ENCODE data around the gene THEMIS2.
"Not testable (repeated sequence)": the region's sequence is repeated elsewhere in the genome, so short reads cannot be mapped to it uniquely, and the experiment has no call there.

THEMIS2 gene

DNA sequence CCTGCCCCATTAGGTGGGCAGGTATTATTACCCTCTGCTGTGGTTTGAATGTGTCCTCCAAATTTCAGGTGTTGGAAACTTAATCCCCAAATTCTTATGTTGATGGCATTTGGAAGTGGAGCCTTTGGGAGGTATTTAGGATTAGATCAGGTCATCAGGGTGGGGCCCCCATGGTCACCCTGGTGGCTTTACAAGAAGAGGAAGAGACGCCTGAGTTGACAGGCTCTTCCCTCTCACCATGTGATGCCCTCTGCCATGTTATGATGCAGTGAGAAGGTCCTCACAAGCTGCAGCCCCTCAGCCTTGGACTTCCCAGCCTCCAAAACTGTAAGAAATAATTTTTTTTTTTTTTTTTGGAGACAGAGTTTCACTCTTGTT lies 8.8 kb upstream of the THEMIS2 start:
- no peaks in the 10 kb centered on the region for H3K79me2 ChIP-seq (ENCODE audit: control insufficient read depth, insufficient read depth, low read length, unreplicated experiment)
- H3K27me3 ChIP-seq (ENCODE audit: insufficient read depth, low read length) = no peaks in the 10 kb centered on the region
- peak overlapping the region; percentile 99 for H3K27ac ChIP-seq (ENCODE audit: low read depth, low read length)
- no peak overlapping the region; the same call in 1 of the 2 replicates for H3K4me3 ChIP-seq (ENCODE audit: low read depth, low read length)
- H3K36me3 ChIP-seq (ENCODE audit: insufficient read depth, low read length) = no peaks in the 10 kb centered on the region
- H2AFZ ChIP-seq (ENCODE audit: low read length, unreplicated experiment) = peak overlapping the region; percentile 49
- H3K4me1 ChIP-seq (ENCODE audit: control insufficient read depth, insufficient read depth, low read length, unreplicated experiment) = peaks cover 26% of the 10 kb centered on the region

- Histone ChIP-seq H3K4me3 (ENCODE audit: low read depth, low read length) (no peak overlapping the region), H2AFZ (ENCODE audit: low read length, unreplicated experiment) (peak overlapping the region; percentile 11), H3K4me1 (ENCODE audit: control insufficient read depth, insufficient read depth, low read length, unreplicated experiment) (peaks cover 25% of the 10 kb centered on the region), H3K36me3 (ENCODE audit: insufficient read depth, low read length) (no peaks in the 10 kb centered on the region), H3K27me3 (ENCODE audit: insufficient read depth, low read length) (no peaks in the 10 kb centered on the region), H3K27ac (ENCODE audit: low read depth, low read length) (peak overlapping the region; percentile 99), H3K79me2 (ENCODE audit: control insufficient read depth, insufficient read depth, low read length, unreplicated experiment) (no peaks in the 10 kb centered on the region)
Measured at GRCh38 chr1:27864264-27864895, 8.0 kb upstream of the THEMIS2 start.

- Histone ChIP-seq H3K4me3 (ENCODE audit: low read depth, low read length) (no peak overlapping the region), H3K36me3 (ENCODE audit: insufficient read depth, low read length) (no peaks in the 10 kb centered on the region), H3K4me1 (ENCODE audit: control insufficient read depth, insufficient read depth, low read length, unreplicated experiment) (peaks cover 25% of the 10 kb centered on the region), H3K79me2 (ENCODE audit: control insufficient read depth, insufficient read depth, low read length, unreplicated experiment) (no peaks in the 10 kb centered on the region), H2AFZ (ENCODE audit: low read length, unreplicated experiment) (no peak overlapping the region), H3K27me3 (ENCODE audit: insufficient read depth, low read length) (no peaks in the 10 kb centered on the region), H3K27ac (ENCODE audit: low read depth, low read length) (no peak overlapping the region)
Measured at GRCh38 chr1:27865821-27866220, 6.5 kb upstream of the THEMIS2 start.

DNA sequence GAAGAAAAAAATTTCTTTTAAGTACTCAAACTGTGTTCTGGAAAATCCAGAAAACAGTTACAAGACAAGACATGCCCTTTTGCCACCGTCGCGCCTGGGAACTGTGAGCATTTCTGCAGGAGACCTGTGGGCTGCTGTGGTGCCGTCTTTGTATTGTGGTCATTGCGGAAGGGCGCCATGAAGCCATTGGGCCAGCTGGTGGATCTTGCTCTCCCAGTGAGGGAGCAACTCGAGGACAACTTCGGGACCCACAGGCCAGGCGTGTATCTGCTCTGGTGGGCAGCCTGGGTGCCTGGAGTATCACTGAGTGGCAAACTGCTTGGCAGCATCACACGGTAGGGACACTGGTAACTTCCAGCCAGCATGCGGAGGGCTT lies 3.8 kb upstream of the THEMIS2 start:
- Histone ChIP-seq H3K27ac (ENCODE audit: low read depth, low read length) (no peak overlapping the region), H3K4me1 (ENCODE audit: control insufficient read depth, insufficient read depth, low read length, unreplicated experiment) (peaks cover 10% of the 10 kb centered on the region), H3K36me3 (ENCODE audit: insufficient read depth, low read length) (no peaks in the 10 kb centered on the region), H3K79me2 (ENCODE audit: control insufficient read depth, insufficient read depth, low read length, unreplicated experiment) (peaks cover 4% of the 10 kb centered on the region), H3K27me3 (ENCODE audit: insufficient read depth, low read length) (no peaks in the 10 kb centered on the region), H3K4me3 (ENCODE audit: low read depth, low read length) (no peak overlapping the region), H2AFZ (ENCODE audit: low read length, unreplicated experiment) (no peak overlapping the region)

- H3K79me2 ChIP-seq (ENCODE audit: control insufficient read depth, insufficient read depth, low read length, unreplicated experiment) = peaks cover 9% of the 10 kb centered on the region
- no peak overlapping the region for H3K27ac ChIP-seq (ENCODE audit: low read depth, low read length)
- no peak overlapping the region for H3K4me3 ChIP-seq (ENCODE audit: low read depth, low read length)
- no peaks in the 10 kb centered on the region for H3K27me3 ChIP-seq (ENCODE audit: insufficient read depth, low read length)
- H2AFZ ChIP-seq (ENCODE audit: low read length, unreplicated experiment) = no peak overlapping the region
- peaks cover 4% of the 10 kb centered on the region for H3K4me1 ChIP-seq (ENCODE audit: control insufficient read depth, insufficient read depth, low read length, unreplicated experiment)
- no peaks in the 10 kb centered on the region for H3K36me3 ChIP-seq (ENCODE audit: insufficient read depth, low read length)
Measured at GRCh38 chr1:27868932-27869718, 3.2 kb upstream of the THEMIS2 start.

- no peak overlapping the region for H3K4me3 ChIP-seq (ENCODE audit: low read depth, low read length)
- no peak overlapping the region for H3K27ac ChIP-seq (ENCODE audit: low read depth, low read length)
Measured at GRCh38 chr1:27869719-27870085, 2.6 kb upstream of the THEMIS2 start.

DNA sequence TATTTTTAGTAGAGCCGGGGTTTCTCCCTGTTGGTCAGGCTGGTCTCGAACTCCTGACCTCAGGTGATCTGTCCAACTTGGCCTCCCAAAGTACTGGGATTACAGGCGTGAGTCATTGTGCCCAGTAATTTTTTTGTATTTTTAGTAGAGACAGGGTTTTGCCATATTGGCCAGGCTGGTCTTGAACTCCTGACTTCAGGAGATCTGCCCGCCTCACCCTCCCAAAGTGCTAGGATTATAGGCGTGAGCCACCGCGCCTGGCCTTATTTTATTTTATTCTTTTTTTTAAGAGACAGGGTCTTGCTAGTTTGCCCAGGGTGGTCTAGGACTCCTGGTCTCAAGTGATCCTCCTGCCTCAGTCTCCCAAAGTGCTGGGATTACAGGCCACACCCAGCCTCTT lies 1.3 kb upstream of the THEMIS2 start:
- not testable (repeated sequence) for H2AFZ ChIP-seq (ENCODE audit: low read length, unreplicated experiment); H3K27ac ChIP-seq (ENCODE audit: low read depth, low read length); H3K4me1 ChIP-seq (ENCODE audit: control insufficient read depth, insufficient read depth, low read length, unreplicated experiment); H3K27me3 ChIP-seq (ENCODE audit: insufficient read depth, low read length); H3K4me3 ChIP-seq (ENCODE audit: low read depth, low read length); H3K36me3 ChIP-seq (ENCODE audit: insufficient read depth, low read length)
- H3K79me2 ChIP-seq (ENCODE audit: control insufficient read depth, insufficient read depth, low read length, unreplicated experiment) = peaks cover 15% of the 10 kb centered on the region

More at GRCh38 chr1:27869719-27870085, 2.6 kb upstream of the THEMIS2 start:
- Histone ChIP-seq H3K4me1 (ENCODE audit: control insufficient read depth, insufficient read depth, low read length, unreplicated experiment) (peaks cover 3% of the 10 kb centered on the region), H3K27me3 (ENCODE audit: insufficient read depth, low read length) (no peaks in the 10 kb centered on the region), H2AFZ (ENCODE audit: low read length, unreplicated experiment) (no peak overlapping the region), H3K36me3 (ENCODE audit: insufficient read depth, low read length) (no peaks in the 10 kb centered on the region), H3K79me2 (ENCODE audit: control insufficient read depth, insufficient read depth, low read length, unreplicated experiment) (peaks cover 13% of the 10 kb centered on the region)

GRCh38 chr1:27872802-27873551 lies 633 bp downstream of the THEMIS2 start:
- H3K4me1 ChIP-seq (ENCODE audit: control insufficient read depth, insufficient read depth, low read length, unreplicated experiment) = peaks cover 6% of the 10 kb centered on the region
- peak overlapping the region; percentile 15; the same call in 1 of the 2 replicates for H3K27ac ChIP-seq (ENCODE audit: low read depth, low read length)
- peak overlapping the region; percentile 94 for H3K4me3 ChIP-seq (ENCODE audit: low read depth, low read length)
- no peaks in the 10 kb centered on the region for H3K27me3 ChIP-seq (ENCODE audit: insufficient read depth, low read length)
- peak overlapping the region; percentile 52 for H2AFZ ChIP-seq (ENCODE audit: low read length, unreplicated experiment)
- H3K79me2 ChIP-seq (ENCODE audit: control insufficient read depth, insufficient read depth, low read length, unreplicated experiment) = peaks cover 17% of the 10 kb centered on the region
- no peaks in the 10 kb centered on the region; the same call in 1 of the 2 replicates for H3K36me3 ChIP-seq (ENCODE audit: insufficient read depth, low read length)

- peak overlapping the region; percentile 71; the same call in 1 of the 2 replicates for H3K27ac ChIP-seq (ENCODE audit: low read depth, low read length)
- peaks cover 17% of the 10 kb centered on the region for H3K79me2 ChIP-seq (ENCODE audit: control insufficient read depth, insufficient read depth, low read length, unreplicated experiment)
- no peaks in the 10 kb centered on the region; the same call in 1 of the 2 replicates for H3K36me3 ChIP-seq (ENCODE audit: insufficient read depth, low read length)
- no peak overlapping the region for H2AFZ ChIP-seq (ENCODE audit: low read length, unreplicated experiment)
- H3K4me1 ChIP-seq (ENCODE audit: control insufficient read depth, insufficient read depth, low read length, unreplicated experiment) = peaks cover 6% of the 10 kb centered on the region
- peak overlapping the region; percentile 94 for H3K4me3 ChIP-seq (ENCODE audit: low read depth, low read length)
- H3K27me3 ChIP-seq (ENCODE audit: insufficient read depth, low read length) = no peaks in the 10 kb centered on the region
Measured at GRCh38 chr1:27873671-27874384, 1.5 kb downstream of the THEMIS2 start.

Measured in ACC112 (cell line).